Measurements from ENCODE around the gene CYP27B1.

DNA sequence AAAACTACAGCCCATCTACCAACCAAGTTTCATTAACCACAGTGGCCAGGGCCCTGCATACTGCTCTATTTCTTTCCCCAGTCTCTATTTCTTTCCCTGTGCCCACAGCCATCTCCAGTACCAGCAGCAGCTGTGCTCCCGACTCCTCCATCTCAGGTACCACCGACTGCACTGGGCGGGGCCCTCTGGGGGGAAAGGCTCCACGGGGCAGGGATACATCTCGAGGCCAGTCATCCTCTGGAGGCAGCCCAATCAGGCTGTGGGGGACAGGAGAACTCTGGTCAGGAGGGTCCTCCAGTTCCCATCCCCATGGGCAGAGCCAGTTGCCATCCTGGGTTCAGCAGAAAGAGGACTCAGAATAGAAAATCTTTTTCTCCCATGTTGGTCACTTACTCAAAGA is 17.8 kb downstream of the CYP27B1 start:
- TF ChIP-seq EP300 (IDR thresholded peaks at IDR 0.05) = no peak
- TF ChIP-seq, protein P1, sequence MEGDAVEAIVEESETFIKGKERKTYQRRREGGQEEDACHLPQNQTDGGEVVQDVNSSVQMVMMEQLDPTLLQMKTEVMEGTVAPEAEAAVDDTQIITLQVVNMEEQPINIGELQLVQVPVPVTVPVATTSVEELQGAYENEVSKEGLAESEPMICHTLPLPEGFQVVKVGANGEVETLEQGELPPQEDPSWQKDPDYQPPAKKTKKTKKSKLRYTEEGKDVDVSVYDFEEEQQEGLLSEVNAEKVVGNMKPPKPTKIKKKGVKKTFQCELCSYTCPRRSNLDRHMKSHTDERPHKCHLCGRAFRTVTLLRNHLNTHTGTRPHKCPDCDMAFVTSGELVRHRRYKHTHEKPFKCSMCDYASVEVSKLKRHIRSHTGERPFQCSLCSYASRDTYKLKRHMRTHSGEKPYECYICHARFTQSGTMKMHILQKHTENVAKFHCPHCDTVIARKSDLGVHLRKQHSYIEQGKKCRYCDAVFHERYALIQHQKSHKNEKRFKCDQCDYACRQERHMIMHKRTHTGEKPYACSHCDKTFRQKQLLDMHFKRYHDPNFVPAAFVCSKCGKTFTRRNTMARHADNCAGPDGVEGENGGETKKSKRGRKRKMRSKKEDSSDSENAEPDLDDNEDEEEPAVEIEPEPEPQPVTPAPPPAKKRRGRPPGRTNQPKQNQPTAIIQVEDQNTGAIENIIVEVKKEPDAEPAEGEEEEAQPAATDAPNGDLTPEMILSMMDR (IDR thresholded peaks at IDR 0.05) = no peak

All from stomach (tissue), 4 donors.